Panc1 (cell line): ENCODE data around the gene GLIPR1L2.

Experiments used
- POLR2AphosphoS5 ChIP-seq: IDR thresholded peaks from 2 replicates; pipeline ENCODE4 v1.6.1; 2012; ENCODE audit warnings: mild to moderate bottlenecking, low read depth, low read length, moderate library complexity
- REST ChIP-seq, 2 experiments: IDR thresholded peaks; 2 replicates each; pipeline ENCODE4 v1.6.1; 2011 to 2012; ENCODE audit warnings: low read depth in 2 of 2, control low read depth in 1 of 2, low read length in 1 of 2, mild to moderate bottlenecking in 1 of 2, moderate library complexity in 1 of 2; ENCODE audit not compliant: insufficient read depth in 1 of 2
- SIN3A ChIP-seq: IDR thresholded peaks from 2 replicates; pipeline ENCODE4 v1.6.1; 2012; ENCODE audit warnings: low read depth, mild to moderate bottlenecking, low read length, moderate library complexity, borderline replicate concordance; ENCODE audit not compliant: insufficient read depth
- TCF7L2 ChIP-seq: IDR thresholded peaks from 2 replicates; pipeline ENCODE4 v1.6.1; 2011; ENCODE audit warnings: mild to moderate bottlenecking, low read depth, low read length, inconsistent platforms
- TF ChIP-seq, protein P1 (sequence below): fragments of 450-650 bp; IDR thresholded peaks from 2 replicates; pipeline ENCODE4 v1.5.1; 2017; ENCODE audit warnings: mild to moderate bottlenecking

GRCh38 chr12:75439048-75439447 is 48.2 kb downstream of the GLIPR1L2 start:
- TF ChIP-seq, protein P1, sequence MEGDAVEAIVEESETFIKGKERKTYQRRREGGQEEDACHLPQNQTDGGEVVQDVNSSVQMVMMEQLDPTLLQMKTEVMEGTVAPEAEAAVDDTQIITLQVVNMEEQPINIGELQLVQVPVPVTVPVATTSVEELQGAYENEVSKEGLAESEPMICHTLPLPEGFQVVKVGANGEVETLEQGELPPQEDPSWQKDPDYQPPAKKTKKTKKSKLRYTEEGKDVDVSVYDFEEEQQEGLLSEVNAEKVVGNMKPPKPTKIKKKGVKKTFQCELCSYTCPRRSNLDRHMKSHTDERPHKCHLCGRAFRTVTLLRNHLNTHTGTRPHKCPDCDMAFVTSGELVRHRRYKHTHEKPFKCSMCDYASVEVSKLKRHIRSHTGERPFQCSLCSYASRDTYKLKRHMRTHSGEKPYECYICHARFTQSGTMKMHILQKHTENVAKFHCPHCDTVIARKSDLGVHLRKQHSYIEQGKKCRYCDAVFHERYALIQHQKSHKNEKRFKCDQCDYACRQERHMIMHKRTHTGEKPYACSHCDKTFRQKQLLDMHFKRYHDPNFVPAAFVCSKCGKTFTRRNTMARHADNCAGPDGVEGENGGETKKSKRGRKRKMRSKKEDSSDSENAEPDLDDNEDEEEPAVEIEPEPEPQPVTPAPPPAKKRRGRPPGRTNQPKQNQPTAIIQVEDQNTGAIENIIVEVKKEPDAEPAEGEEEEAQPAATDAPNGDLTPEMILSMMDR, result no peak
- TF ChIP-seq TCF7L2, result no peak
- TF ChIP-seq SIN3A, result no peak
- no peak for TF ChIP-seq POLR2AphosphoS5
- no peak for TF ChIP-seq REST (IDR thresholded peaks at IDR 0.05; ENCODE audit: insufficient read depth in 1 of 2, low read depth in 2 of 2, low read length in 1 of 2)
